H9 (cell line): ENCODE data around the gene PCNX3. TPM values are rescaled to one million over a fixed set of nuclear protein-coding genes. Genes with fewer than 3 reads are reported as not detected.

Source experiments
- DNase-seq: peaks from one replicate; pipeline ENCODE4 v3.0.0-alpha.2; 2017
- H2AFZ ChIP-seq: one replicate; pipeline ENCODE4 v1.6.1; 2013; ENCODE audit warnings: mild to moderate bottlenecking, low read length, control low read depth, moderate library complexity
- H2AK5ac ChIP-seq: 2 replicates; pipeline ENCODE4 v1.6.1; 2013; ENCODE audit warnings: low read length, control low read depth, mixed read lengths; ENCODE audit not compliant: insufficient read length
- H2BK120ac ChIP-seq: one replicate; pipeline ENCODE4 v1.6.1; 2013; ENCODE audit warnings: low read depth, mild to moderate bottlenecking, low read length, control low read depth, inconsistent platforms; ENCODE audit not compliant: poor library complexity, severe bottlenecking
- H2BK12ac ChIP-seq: 2 replicates; pipeline ENCODE4 v1.6.1; 2013; ENCODE audit warnings: low read length, control low read depth, mixed read lengths, low read depth; ENCODE audit not compliant: insufficient read length
- H2BK15ac ChIP-seq: 2 replicates; pipeline ENCODE4 v1.6.1; 2013; ENCODE audit warnings: low read depth, low read length, control low read depth
- H2BK20ac ChIP-seq: one replicate; pipeline ENCODE4 v1.6.1; 2013; ENCODE audit warnings: low read depth, mild to moderate bottlenecking, low read length, control low read depth, inconsistent platforms; ENCODE audit not compliant: poor library complexity, severe bottlenecking
- H2BK5ac ChIP-seq: 2 replicates; pipeline ENCODE4 v1.6.1; 2013; ENCODE audit warnings: low read length, control low read depth, mixed read lengths; ENCODE audit not compliant: insufficient read length
- H3K14ac ChIP-seq: 2 replicates; pipeline ENCODE4 v1.6.1; 2013; ENCODE audit warnings: low read length, control low read depth; ENCODE audit not compliant: insufficient read depth
- H3K18ac ChIP-seq: 2 replicates; pipeline ENCODE4 v1.6.1; 2013; ENCODE audit warnings: low read depth, mild to moderate bottlenecking, mixed read lengths, low read length, control low read depth; ENCODE audit not compliant: insufficient read length
- H3K23ac ChIP-seq: 2 replicates; pipeline ENCODE4 v1.6.1; 2013; ENCODE audit warnings: low read length, control low read depth, mixed read lengths, low read depth; ENCODE audit not compliant: insufficient read length
- H3K23me2 ChIP-seq: 2 replicates; pipeline ENCODE4 v1.6.1; 2013; ENCODE audit warnings: low read depth, mild to moderate bottlenecking, mixed read lengths, low read length, control low read depth; ENCODE audit not compliant: insufficient read length, poor library complexity, severe bottlenecking
- H3K27ac ChIP-seq: 2 replicates; pipeline ENCODE4 v1.5.1; 2013; ENCODE audit warnings: low read length, control low read depth, mixed read lengths, low read depth; ENCODE audit not compliant: insufficient read length
- H3K27me3 ChIP-seq: 2 replicates; pipeline ENCODE4 v1.6.1; 2013; ENCODE audit warnings: low read length, control low read depth, inconsistent platforms; ENCODE audit not compliant: insufficient read depth
- H3K4ac ChIP-seq: 2 replicates; pipeline ENCODE4 v1.6.1; 2013; ENCODE audit warnings: low read depth, mild to moderate bottlenecking, control low read depth, inconsistent platforms, low read length, moderate library complexity
- H3K4me1 ChIP-seq: 2 replicates; pipeline ENCODE4 v1.6.1; 2013; ENCODE audit warnings: low read length, control low read depth, inconsistent platforms; ENCODE audit not compliant: insufficient read depth
- H3K4me2 ChIP-seq: 2 replicates; pipeline ENCODE4 v1.6.1; 2013; ENCODE audit warnings: low read length, control low read depth, mixed read lengths; ENCODE audit not compliant: insufficient read length, insufficient read depth
- H3K56ac ChIP-seq: 2 replicates; pipeline ENCODE4 v1.6.1; 2013; ENCODE audit warnings: low read depth, mild to moderate bottlenecking, mixed read lengths, low read length, control low read depth; ENCODE audit not compliant: insufficient read length
- H3K79me1 ChIP-seq: 2 replicates; pipeline ENCODE4 v1.6.1; 2013; ENCODE audit warnings: low read depth, mild to moderate bottlenecking, moderate library complexity, low read length, control low read depth, inconsistent platforms; ENCODE audit not compliant: insufficient read depth, poor library complexity, severe bottlenecking
- H3K79me2 ChIP-seq: 2 replicates; pipeline ENCODE4 v1.6.1; 2013; ENCODE audit warnings: low read length, control low read depth, inconsistent platforms; ENCODE audit not compliant: insufficient read depth
- H3K9ac ChIP-seq: 2 replicates; pipeline ENCODE4 v1.6.1; 2013; ENCODE audit warnings: low read length, control low read depth, mixed read lengths; ENCODE audit not compliant: insufficient read length; ENCODE audit errors: extremely low read depth
- H3K9me3 ChIP-seq: one replicate; pipeline ENCODE4 v1.6.1; 2013; ENCODE audit warnings: low read depth, low read length, inconsistent platforms; ENCODE audit not compliant: control insufficient read depth
- H3T11ph ChIP-seq: one replicate; pipeline ENCODE4 v1.6.1; 2013; ENCODE audit warnings: mild to moderate bottlenecking, low read length, control low read depth, inconsistent platforms
- H4K20me1 ChIP-seq: one replicate; pipeline ENCODE4 v1.6.1; 2013; ENCODE audit not compliant: control insufficient read depth, insufficient read length, insufficient read depth
- H4K5ac ChIP-seq: 2 replicates; pipeline ENCODE4 v1.6.1; 2013; ENCODE audit warnings: low read depth, mild to moderate bottlenecking, mixed read lengths, low read length, control low read depth; ENCODE audit not compliant: insufficient read length
- H4K8ac ChIP-seq: replicated peaks from 2 replicates; pipeline ENCODE4 v1.6.1; 2013; ENCODE audit warnings: low read length, control low read depth, mixed read lengths, low read depth; ENCODE audit not compliant: insufficient read length
- H4K91ac ChIP-seq: 2 replicates; pipeline ENCODE4 v1.6.1; 2013; ENCODE audit warnings: low read depth, mild to moderate bottlenecking, moderate library complexity, mixed read lengths, low read length, control low read depth; ENCODE audit not compliant: insufficient read length
- H3K27ac Mint-ChIP-seq, 3 experiments: 2 replicates in 2 of 3; 3 replicates in 1 of 3; pipeline ENCODE4 v1.8.0; 2020 to 2021; ENCODE audit warnings: mixed read lengths in 3 of 3, mild to moderate bottlenecking in 1 of 3, moderate library complexity in 1 of 3
- H3K27me3 Mint-ChIP-seq: 2 replicates; pipeline ENCODE4 v1.8.0; 2021; ENCODE audit warnings: low read depth, mild to moderate bottlenecking, moderate library complexity, mixed read lengths
- H3K36me3 Mint-ChIP-seq, 3 experiments: 2 replicates in 2 of 3; 3 replicates in 1 of 3; pipeline ENCODE4 v1.8.0; 2020 to 2021; ENCODE audit warnings: low read depth in 3 of 3, mixed read lengths in 3 of 3; ENCODE audit not compliant: insufficient read depth in 1 of 3
- H3K4me1 Mint-ChIP-seq, 2 experiments: 2 replicates each; pipeline ENCODE4 v1.8.0; 2020; ENCODE audit warnings: mixed read lengths in 2 of 2
- H3K4me3 Mint-ChIP-seq, 2 experiments: 2 replicates in 1 of 2; 3 replicates in 1 of 2; pipeline ENCODE4 v1.8.0; 2020 to 2021; ENCODE audit warnings: mild to moderate bottlenecking in 2 of 2, mixed read lengths in 2 of 2, moderate library complexity in 1 of 2
- H3K9me3 Mint-ChIP-seq, 2 experiments: 2 replicates in 1 of 2; 3 replicates in 1 of 2; pipeline ENCODE4 v1.8.0; 2020; ENCODE audit warnings: mild to moderate bottlenecking in 2 of 2, mixed read lengths in 2 of 2, moderate library complexity in 1 of 2
- WGBS: extraction: QIAGEN DNeasy Blood & Tissue Kit; methylation state at CpG from one replicate; pipeline ENCODE4 v1.1.7; 2013; ENCODE audit warnings: missing lambda C conversion rate, low lambda C conversion rate, mixed read lengths; ENCODE audit not compliant: insufficient read length; ENCODE audit errors: extremely low coverage; 5-methylcytosine and 5-hydroxymethylcytosine counted together
- total RNA-seq: library from RNA; stranded (reverse); gene quantifications from 2 replicates; pipeline ENCODE4 v1.2.1, GENCODE V29; 2021
- TF ChIP-seq, protein P1 (sequence below): fragments of 200-600 bp; sonication (generic); conservative IDR thresholded peaks from 3 replicates; pipeline ENCODE4 v1.8.0; 2021; ENCODE audit warnings: antibody characterized with exemption, mild to moderate bottlenecking

PCNX3 gene
- total RNA-seq, 1 experiment from 2014 or later: 50.5 TPM

DNA sequence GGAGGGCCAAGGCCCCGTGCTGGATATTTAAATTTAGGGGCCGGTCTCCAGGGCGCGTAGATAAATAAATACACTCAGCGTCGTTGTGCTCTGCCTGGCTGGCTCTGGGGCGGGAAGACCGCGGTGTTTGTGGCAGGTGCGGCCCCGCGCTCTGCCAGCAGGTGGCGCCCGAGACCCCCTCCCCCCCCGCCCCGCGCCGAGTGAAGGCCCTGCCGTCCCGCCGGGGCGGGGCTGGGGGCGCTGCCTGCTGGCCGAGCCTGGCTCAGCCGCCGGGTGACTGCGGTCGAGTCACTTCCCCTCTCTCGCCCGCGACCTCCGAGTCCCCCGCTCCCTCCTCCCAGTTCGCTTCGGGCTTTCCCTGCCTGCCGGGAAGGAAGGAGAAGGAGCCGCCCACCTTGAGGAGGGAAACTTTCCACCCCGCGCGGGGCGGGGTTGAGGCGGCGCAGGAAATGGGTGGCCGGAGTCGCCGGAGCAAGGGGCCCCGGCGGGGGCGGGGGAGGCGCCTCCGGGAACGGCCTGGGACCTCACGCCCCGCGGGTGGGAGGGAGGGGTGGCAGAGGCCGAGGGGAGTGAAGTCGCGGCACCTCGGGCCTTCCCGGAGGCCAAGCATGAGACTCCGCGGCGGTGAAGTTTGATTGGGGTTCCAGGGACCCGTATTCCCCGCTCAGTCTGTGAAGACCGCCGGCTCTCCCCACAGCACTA is 41.3 kb upstream of the PCNX3 start:
- H4K20me1 ChIP-seq: no peaks in the 10 kb centered on the region

More for the DNA sequence above, 41.3 kb upstream of the PCNX3 start:
- Histone ChIP-seq H2BK5ac (no peak overlapping the region), H4K91ac (no peak overlapping the region), H2AFZ (no peak overlapping the region), H2BK12ac (no peak overlapping the region), H3K27me3 (peaks cover 8% of the 10 kb centered on the region; the same call in 1 of the 2 replicates), H2AK5ac (no peak overlapping the region), H3K23me2 (peaks cover 23% of the 10 kb centered on the region), H3K56ac (no peak overlapping the region), H3K27ac (no peak overlapping the region), H3K4me1 (no peaks in the 10 kb centered on the region; the same call in 1 of the 2 replicates), H3K9me3 (no peaks in the 10 kb centered on the region), H3T11ph (no peak overlapping the region), H3K79me1 (peaks cover 4% of the 10 kb centered on the region), H4K5ac (no peak overlapping the region), H4K8ac (no peak overlapping the region), H3K4ac (no peak overlapping the region), H3K9ac (no peak overlapping the region), H3K14ac (no peak overlapping the region), H2BK20ac (no peak overlapping the region), H3K23ac (no peak overlapping the region), H3K4me2 (peak overlapping the region; percentile 60), H3K79me2 (no peaks in the 10 kb centered on the region; the same call in 1 of the 2 replicates), H2BK15ac (no peak overlapping the region), H3K18ac (no peak overlapping the region), H2BK120ac (no peak overlapping the region)
- Mint-ChIP-seq H3K27ac (peak overlapping the region in 1 of 3 experiments; percentile 86; a peak in 1 of 7 replicates), H3K27me3 (peaks cover 31% of the 10 kb centered on the region), H3K4me3 (peak overlapping the region; percentile 63 to 86), H3K4me1 (peaks cover 32 to 54% of the 10 kb centered on the region in 2 experiments), H3K9me3 (no peaks in the 10 kb centered on the region), H3K36me3 (peaks cover 3 to 7% (median 6%) of the 10 kb centered on the region in 3 experiments; a peak in 4 of 7 replicates)
- TF ChIP-seq, protein P1, sequence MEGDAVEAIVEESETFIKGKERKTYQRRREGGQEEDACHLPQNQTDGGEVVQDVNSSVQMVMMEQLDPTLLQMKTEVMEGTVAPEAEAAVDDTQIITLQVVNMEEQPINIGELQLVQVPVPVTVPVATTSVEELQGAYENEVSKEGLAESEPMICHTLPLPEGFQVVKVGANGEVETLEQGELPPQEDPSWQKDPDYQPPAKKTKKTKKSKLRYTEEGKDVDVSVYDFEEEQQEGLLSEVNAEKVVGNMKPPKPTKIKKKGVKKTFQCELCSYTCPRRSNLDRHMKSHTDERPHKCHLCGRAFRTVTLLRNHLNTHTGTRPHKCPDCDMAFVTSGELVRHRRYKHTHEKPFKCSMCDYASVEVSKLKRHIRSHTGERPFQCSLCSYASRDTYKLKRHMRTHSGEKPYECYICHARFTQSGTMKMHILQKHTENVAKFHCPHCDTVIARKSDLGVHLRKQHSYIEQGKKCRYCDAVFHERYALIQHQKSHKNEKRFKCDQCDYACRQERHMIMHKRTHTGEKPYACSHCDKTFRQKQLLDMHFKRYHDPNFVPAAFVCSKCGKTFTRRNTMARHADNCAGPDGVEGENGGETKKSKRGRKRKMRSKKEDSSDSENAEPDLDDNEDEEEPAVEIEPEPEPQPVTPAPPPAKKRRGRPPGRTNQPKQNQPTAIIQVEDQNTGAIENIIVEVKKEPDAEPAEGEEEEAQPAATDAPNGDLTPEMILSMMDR: peak; percentile 99
- WGBS: no CpG with 5 or more reads among the region's 67 CpGs
- peak; percentile 95 for DNase-seq
